GM18873 (cell line): Measurements from ENCODE around the gene KIR3DL3.
"Not testable (repeated sequence)": the region's sequence is repeated elsewhere in the genome, so short reads cannot be mapped to it uniquely, and the experiment has no call there.

Source experiments
- ATAC-seq: cut with Tn5 transposase; IDR thresholded peaks from one replicate; pipeline ENCODE4 v1.9.1; 2021; ENCODE audit warnings: mild to moderate bottlenecking, moderate library complexity, moderate number of reproducible peaks; ENCODE audit not compliant: unreplicated experiment, low FRiP score

KIR3DL3 gene

DNA sequence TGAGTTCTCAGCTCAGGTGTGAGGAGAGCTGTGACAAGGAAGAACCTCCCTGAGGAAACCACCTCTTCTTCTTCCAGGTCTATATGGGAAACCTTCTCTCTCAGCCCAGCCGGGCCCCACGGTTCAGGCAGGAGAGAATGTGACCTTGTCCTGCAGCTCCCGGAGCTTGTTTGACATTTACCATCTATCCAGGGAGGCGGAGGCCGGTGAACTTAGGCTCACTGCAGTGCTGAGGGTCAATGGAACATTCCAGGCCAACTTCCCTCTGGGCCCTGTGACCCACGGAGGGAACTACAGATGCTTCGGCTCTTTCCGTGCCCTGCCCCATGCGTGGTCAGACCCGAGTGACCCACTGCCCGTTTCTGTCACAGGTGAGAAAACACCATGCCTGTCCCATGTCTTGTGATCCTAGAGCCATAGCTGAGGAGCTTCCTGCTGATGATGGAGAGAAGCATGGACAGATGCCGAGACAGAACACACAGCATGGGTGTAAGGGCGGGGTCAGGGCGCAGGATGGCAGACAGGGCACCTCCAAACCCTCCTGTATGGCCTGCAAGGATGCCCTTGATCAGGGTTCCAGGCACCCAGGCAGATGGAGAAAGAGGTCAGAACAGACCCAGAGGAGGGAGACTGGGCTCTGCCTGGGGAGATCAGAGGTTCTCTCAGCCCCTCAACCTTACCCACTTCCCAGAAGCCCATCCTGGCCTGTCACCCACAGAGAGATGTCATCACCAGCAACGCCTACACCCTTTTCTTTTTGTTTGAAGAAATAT is 5.4 kb downstream of the KIR3DL3 start:
- no peak for ATAC-seq

DNA sequence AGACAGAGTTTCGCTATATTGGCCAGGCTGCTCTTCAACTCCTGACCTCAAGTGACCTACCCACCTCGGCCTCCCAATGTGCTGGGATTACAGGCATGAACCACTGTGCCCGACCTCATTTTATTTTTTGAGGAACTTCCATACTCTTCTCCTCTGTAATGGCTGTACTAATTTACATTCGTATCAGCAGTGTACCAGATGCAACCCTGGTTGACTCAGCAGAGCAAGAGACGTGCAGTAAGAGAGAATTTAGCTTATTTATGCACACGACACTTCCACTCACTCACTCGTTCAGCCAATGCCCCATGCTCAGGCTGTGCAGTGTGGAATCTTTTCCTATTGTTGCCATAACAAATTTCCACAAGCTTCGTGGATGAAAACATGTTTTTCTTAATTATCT is 6.9 kb downstream of the KIR3DL3 start:
- ATAC-seq, result no peak

DNA sequence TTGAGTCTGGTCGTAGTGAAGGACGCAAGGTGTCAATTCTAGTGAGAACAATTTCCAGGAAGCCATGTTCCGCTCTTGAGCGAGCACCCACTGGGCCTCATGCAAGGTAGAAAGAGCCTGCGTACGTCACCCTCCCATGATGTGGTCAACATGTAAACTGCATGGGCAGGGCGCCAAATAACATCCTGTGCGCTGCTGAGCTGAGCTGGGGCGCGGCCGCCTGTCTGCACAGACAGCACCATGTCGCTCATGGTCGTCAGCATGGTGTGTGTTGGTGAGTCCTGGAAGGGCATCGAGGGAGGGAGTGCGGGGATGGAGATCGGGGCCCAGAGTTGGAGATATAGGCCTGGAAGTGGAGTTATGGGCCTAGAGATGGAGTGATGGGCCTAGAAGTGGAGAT is 14.1 kb downstream of the KIR3DL3 start, which contains the start of gene KIR2DL3:
KIR2DL3 (plus strand) TSS at position 208 of the 400 bp plus-strand sequence; CDS start at position 241, 33 bp downstream.
- ATAC-seq, result not testable (repeated sequence)

DNA sequence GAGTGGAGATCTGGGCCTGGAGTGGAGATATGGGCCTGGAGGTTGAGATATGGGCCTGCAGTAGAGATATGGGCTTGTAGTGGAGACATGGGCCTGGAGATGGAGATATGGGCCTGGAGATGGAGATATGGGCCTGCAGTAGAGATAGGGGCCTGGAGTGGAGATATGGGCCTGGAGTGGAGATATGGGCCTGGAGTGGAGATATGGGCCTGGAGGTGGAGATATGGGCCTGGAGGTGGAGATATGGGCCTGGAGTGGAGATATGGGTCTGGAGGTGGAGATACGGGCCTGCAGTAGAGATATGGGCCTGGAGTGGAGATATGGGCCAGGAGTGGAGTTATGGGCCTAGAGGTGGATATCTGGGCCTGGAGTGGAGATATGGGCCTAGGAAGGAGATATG is 14.5 kb downstream of the KIR3DL3 start:
- no peak for ATAC-seq

DNA sequence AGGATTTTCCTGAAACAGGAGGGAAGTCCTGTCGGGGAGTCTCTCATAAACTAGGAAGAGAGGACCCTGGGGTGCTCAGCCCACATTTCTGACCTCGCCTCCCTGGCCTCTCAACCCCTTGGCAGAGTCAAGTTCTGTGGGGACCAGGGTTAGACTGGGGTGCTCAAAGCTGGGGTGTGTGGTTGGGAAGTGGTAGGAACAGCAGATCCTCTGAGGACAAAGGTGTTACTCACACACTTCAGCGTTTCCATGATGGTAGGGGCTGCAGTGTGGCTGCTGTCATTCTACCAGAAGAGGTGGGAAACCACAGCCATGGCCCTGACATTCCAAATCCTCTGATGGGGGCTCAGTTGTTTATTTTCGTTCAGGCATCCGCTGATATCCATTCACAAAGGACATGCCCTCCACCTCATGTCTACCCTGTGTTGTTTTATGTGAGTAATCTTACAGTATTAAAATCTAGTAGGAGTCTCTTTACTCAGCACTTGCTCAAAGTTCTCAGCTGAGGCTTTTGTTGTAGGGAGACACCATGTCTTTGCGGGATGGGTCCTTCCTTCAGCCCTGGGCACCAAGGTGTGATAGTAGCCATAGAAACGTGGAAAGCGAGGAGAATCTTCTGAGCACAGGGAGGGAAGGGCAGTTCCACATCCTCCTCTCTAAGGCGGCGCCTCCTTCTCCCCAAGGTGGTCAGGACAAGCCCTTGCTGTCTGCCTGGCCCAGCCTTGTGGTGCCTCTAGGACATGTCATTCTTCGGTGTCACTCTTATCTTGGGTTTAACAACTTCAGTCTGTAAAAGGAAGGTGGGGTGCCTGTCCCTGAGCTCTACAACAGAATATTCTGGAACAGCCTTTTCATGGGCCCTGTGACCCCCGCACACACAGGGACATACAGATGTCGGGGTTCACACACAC is 15.6 kb downstream of the KIR3DL3 start:
- no peak for ATAC-seq

DNA sequence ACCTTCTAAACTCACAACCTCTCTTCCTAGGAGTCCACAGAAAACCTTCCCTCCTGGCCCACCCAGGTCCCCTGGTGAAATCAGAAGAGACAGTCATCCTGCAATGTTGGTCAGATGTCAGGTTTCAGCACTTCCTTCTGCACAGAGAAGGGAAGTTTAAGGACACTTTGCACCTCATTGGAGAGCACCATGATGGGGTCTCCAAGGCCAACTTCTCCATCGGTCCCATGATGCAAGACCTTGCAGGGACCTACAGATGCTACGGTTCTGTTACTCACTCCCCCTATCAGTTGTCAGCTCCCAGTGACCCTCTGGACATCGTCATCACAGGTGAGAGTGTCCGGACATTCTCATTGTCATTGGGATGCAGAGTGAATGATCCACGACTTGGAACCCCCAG is 17.7 kb downstream of the KIR3DL3 start:
- ATAC-seq, result not testable (repeated sequence)

DNA sequence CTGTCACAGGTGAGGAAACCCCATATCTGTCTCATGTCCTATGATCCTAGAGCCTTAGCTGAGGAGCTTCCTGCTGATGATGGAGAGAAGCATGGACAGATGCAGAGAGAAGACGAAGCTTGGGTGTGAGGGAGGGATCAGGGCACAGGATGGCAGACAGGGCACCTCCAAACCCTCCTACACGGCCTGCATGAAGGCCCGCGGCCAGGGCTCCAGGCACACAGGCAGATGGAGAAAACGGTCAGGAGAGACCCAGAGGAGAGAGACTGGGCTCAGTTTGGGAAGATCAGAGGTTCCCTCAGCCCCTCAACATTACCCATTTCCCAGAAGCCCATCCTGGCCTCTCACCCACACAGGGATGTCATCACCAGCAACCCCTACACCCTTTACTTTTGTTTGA is 19.8 kb downstream of the KIR3DL3 start:
- ATAC-seq, result not testable (repeated sequence)

DNA sequence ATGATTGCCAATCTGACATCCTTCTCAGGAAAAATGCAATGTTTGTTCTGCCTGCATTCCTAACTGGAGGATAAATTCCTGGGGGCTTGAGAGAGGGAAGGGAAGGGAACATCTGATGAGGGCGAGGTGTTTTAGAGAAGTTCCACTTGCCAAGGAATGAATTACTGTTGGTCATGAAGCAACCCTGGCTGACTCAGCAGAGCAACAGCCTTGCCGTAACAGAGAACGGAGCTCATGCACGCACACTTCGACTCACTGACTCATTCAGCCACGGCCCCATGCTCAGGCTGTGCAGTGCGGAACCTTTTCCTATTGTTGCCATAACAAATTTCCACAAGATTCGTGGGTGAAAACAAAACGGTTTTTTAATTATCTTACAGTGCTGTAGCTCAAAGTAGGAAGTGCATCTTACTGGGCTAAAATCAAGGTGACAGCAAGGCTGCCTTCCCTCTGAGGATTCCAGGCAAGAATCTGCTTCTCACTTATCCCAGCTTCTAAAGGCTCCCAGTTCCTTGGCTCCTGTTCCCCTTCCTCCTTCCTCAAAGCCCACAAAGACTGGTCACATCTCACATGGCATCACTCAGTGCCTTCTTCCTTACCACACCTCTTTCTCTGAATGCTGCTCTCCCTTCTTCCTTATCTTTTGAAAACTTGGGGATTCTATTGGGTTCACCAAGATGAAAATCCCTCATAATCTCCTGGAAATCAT is 23.5 kb downstream of the KIR3DL3 start:
- ATAC-seq, result not testable (repeated sequence)

DNA sequence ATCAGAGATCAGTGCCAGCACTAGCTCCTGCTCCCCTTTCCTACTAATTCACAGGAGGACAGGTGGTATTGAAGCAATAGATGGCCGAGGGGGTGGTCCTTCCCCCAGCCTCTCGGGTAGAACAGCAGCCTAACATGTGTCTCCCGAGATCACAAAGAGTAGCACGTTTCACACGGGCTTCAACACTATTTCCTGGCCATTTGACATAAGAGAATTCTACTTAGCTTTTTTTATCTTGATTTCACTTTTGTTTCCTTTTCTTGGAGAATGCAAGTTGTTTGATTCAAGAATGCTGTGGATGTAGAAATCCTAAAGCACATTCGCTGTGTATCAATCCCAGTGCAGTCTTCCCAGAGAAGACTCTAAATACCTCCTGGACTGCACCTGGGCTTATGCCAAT is 26.0 kb downstream of the KIR3DL3 start:
- ATAC-seq, result not testable (repeated sequence)

DNA sequence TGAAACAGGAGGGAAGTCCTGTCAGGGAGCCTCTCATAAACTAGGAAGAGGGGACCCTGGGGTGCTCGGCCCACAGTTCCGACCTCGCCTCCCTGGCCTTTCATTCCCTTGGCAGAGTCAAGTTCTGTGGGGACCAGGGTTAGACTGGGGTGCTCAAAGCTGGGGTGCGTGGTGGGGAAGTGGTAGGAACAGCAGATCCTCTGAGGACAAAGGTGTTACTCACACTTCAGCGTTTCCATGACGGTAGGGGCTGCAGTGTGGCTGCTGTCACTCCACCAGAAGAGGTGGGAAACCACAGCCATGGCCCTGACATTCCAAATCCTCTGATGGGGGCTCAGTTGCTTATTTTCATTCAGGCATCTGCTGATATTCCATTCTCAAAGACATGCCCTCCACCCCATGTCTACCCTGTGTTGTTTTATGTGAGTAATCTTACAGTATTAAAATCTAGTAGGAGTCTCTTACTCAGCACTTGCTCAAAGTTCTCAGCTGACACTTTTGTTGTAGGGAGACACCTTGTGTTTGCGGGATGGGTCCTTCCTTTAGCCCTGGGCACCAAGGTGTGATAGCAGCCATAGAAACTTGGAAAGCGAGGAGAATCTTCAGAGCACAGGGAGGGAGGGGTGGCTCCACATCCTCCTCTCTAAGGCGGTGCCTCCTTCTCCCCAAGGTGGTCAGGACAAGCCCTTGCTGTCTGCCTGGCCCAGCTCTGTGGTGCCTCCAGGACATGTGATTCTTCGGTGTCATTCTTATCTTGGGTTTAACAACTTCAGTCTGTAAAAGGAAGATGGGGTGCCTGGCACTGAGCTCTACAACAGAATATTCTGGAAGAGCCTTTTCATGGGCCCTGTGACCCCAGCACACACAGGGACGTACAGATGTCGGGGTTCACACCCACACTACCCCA is 32.2 kb downstream of the KIR3DL3 start:
- ATAC-seq, result not testable (repeated sequence)

DNA sequence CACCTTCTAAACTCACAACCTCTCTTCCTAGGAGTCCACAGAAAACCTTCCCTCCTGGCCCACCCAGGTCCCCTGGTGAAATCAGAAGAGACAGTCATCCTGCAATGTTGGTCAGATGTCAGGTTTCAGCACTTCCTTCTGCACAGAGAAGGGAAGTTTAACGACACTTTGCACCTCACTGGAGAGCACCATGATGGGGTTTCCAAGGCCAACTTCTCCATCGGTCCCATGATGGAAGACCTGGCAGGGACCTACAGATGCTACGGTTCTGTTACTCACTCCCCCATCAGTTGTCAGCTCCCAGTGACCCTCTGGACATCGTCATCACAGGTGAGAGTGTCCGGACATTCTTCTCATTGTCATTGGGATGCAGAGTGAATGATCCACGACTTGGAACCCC is 34.3 kb downstream of the KIR3DL3 start:
- not testable (repeated sequence) for ATAC-seq

DNA sequence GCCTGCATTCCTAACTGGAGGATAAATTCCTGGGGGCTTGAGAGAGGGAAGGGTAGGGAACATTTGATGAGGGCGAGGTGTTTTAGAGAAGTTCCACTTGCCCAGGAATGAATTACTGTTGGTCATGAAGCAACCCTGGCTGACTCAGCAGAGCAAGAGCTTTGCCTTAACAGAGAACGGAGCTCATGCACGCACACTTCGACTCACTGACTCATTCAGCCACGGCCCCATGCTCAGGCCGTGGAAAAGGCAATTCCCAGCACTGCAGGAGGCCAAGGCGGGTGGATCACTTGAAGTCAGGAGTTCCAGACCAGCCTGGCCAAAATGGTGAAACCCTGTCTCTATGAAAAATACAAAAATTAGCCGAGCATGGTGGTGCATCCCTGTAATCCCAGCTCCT is 40.0 kb downstream of the KIR3DL3 start:
- ATAC-seq, result not testable (repeated sequence)

DNA sequence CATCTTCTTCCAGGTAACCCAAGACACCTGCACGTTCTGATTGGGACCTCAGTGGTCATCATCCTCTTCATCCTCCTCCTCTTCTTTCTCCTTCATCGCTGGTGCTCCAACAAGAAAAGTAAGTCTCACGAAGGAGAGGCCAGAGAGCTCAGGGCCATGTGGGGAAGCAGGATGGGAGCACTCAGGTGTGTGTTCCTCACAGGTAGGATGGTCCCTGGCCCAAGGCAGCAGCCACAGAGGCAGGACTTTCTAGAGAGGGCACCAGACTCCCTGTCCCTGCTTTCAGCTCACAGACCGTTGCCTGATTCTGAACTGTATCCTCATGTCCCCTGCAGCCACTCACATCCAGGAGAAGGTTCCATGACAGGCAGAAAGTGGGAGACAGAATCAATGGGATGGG is 42.2 kb downstream of the KIR3DL3 start:
- not testable (repeated sequence) for ATAC-seq

DNA sequence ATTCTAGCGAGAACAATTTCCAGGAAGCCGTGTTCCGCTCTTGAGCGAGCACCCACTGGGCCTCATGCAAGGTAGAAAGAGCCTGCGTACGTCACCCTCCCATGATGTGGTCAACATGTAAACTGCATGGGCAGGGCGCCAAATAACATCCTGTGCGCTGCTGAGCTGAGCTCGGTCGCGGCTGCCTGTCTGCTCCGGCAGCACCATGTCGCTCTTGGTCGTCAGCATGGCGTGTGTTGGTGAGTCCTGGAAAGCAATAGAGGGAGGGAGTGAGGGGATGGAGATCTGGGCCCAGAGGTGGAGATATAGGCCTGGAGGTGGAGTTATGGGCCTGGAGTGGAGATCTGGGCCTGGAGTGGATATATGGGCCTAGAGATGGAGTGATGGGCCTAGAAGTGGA is 45.4 kb downstream of the KIR3DL3 start, which contains the start of gene KIR2DL1:
KIR2DL1 (plus strand) TSS at position 148 of the 400 bp plus-strand sequence; CDS start at position 206, 58 bp downstream.
- not testable (repeated sequence) for ATAC-seq

DNA sequence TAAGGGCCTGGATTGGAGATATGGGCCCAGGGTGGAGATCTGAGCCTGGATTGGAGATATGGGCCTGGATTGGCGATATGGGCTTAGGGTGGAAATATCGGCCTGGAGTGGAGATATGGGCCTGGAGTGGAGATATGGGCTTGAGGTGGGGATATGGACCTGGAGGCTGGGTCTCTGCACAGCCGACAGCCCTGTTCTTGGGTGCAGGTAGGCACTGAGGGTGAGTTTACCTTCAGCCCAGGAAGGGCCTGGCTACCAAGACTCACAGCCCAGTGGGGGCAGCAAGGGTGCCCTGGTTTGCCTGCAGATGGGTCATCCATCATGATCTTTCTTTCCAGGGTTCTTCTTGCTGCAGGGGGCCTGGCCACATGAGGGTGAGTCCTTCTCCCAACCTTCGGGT is 46.3 kb downstream of the KIR3DL3 start:
- not testable (repeated sequence) for ATAC-seq

DNA sequence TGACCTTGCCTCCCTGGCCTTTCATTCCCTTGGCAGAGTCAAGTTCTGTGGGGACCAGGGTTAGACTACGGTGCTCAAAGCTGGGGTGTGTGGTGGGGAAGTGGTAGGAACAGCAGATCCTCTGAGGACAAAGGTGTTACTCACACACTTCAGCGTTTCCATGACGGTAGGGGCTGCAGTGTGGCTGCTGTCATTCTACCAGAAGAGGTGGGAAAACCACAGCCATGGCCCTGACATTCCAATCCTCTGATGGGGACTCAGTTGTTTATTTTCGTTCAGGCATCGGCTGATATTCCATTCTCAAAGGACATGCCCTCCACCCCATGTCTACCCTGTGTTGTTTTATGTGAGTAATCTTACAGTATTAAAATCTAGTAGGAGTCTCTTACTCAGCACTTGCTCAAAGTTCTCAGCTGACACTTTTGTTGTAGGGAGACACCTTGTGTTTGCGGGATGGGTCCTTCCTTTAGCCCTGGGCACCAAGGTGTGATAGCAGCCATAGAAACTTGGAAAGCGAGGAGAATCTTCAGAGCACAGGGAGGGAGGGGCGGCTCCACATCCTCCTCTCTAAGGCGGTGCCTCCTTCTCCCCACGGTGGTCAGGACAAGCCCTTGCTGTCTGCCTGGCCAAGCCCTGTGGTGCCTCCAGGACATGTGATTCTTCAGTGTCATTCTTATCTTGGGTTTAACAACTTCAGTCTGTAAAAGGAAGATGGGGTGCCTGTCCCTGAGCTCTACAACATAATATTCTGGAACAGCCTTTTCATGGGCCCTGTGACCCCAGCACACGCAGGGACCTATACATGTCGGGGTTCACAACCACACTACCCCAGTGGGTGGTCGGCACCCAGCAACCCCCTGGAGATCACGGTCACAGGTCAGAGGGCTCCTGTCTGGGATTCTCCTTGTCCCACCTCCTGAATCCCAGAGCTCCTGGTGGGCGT is 47.0 kb downstream of the KIR3DL3 start:
- ATAC-seq, result not testable (repeated sequence)

DNA sequence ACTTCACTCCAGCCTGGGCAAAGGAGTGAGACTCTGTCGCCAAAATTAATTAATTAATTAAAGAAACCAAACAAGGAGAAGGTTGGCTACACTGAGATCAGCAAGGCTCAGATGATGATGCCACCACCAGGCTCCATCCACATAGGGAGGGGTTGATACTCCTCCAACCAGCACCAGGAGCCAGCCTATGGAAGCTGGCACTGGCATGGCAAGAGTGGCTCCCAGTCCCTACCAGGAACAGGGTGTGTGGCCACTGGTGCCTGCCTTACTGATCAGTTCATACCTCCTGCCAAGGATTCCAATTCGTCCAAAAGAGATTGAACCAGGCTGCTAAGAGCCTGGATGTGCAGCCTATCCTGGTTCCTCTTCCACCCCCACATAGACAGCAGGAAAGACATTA is 48.4 kb downstream of the KIR3DL3 start:
- ATAC-seq, result not testable (repeated sequence)

DNA sequence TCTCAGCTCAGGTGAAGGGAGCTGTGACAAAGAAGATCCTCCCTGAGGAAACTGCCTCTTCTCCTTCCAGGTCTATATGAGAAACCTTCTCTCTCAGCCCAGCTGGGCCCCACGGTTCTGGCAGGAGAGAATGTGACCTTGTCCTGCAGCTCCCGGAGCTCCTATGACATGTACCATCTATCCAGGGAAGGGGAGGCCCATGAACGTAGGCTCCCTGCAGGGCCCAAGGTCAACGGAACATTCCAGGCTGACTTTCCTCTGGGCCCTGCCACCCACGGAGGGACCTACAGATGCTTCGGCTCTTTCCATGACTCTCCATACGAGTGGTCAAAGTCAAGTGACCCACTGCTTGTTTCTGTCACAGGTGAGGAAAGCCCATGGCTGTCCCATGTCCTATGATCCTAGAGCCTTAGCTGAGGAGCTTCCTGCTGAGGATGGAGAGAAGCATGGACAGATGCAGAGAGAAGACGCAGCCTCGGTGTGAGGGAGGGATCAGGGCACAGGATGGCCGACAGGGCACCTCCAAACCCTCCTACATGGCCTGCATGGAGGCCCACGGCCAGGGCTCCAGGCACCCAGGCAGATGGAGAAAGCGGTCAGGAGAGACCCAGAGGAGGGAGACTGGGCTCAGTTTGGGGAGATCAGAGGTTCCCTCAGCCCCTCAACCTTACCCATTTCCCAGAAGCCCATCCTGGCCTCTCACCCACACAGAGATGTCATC is 51.0 kb downstream of the KIR3DL3 start:
- ATAC-seq, result not testable (repeated sequence)
